K562 (cell line): ENCODE data around the gene NKIRAS1. TPM values are rescaled to one million over a fixed set of nuclear protein-coding genes. Genes with fewer than 3 reads are reported as not detected.

Experiments used
- ARID2 ChIP-seq: fragments of 450-650 bp; IDR thresholded peaks from 2 replicates; pipeline ENCODE4 v1.6.1; 2017; ENCODE audit warnings: antibody characterized with exemption, mild to moderate bottlenecking
- BCL6 ChIP-seq: fragments of 250-450 bp; sonication (Bioruptor Pico); IDR thresholded peaks from 2 replicates; pipeline ENCODE4 v1.4.0; 2020
- ESRRA ChIP-seq: fragments of 450-650 bp; IDR thresholded peaks from 2 replicates; pipeline ENCODE4 v1.6.1; 2014; ENCODE audit warnings: low read depth, mild to moderate bottlenecking, moderate library complexity, borderline replicate concordance
- ETV5 ChIP-seq: sonication (generic); formaldehyde crosslinking; IDR thresholded peaks from 2 replicates; pipeline ENCODE4 v1.4.0; 2020; ENCODE audit warnings: low read depth, mild to moderate bottlenecking, missing genetic modification reagents
- NELFE ChIP-seq: IDR thresholded peaks from 2 replicates; pipeline ENCODE4 v1.6.1; 2011; ENCODE audit warnings: mild to moderate bottlenecking; ENCODE audit not compliant: insufficient read depth, insufficient read length
- RBBP5 ChIP-seq: fragments of 200-600 bp; sonication (generic); IDR thresholded peaks from 2 replicates; pipeline ENCODE4 v1.6.1; 2012; ENCODE audit warnings: borderline replicate concordance, mild to moderate bottlenecking, low read length, control low read depth, inconsistent platforms; ENCODE audit not compliant: insufficient read depth, poor library complexity, severe bottlenecking
- TGIF2 ChIP-seq: sonication (generic); formaldehyde crosslinking; IDR thresholded peaks from 2 replicates; pipeline ENCODE4 v1.8.1; 2022; ENCODE audit warnings: mild to moderate bottlenecking, missing genetic modification reagents, moderate library complexity
- ZBTB40 ChIP-seq, 2 experiments: fragments of 450-650 bp in 1 of 2; sonication (generic) in 1 of 2; formaldehyde crosslinking in 1 of 2; IDR thresholded peaks; 2 replicates each; pipeline versions ENCODE4 v1.7.1 to v1.9.0; 2016 to 2022; ENCODE audit warnings: inconsistent platforms in 1 of 2, mild to moderate bottlenecking in 1 of 2, missing genetic modification reagents in 1 of 2
- ZNF407 ChIP-seq: fragments of 450-650 bp; IDR thresholded peaks from 2 replicates; pipeline ENCODE4 v1.6.1; 2016; ENCODE audit warnings: low read depth
- polyA plus RNA-seq, 8 experiments: library from polyadenylated mRNA; depleted of rRNA in 4 of 8; stranded (reverse) in 5 of 8; unstranded in 3 of 8; fragments of >200 nt; fragmentation: Nextera tagmentation in 2 of 8; fragmentation: Illumina TruSeq in 1 of 8; extraction: Ambion mirVana in 2 of 8; extraction: Trizol in 1 of 8; gene quantifications; 2 replicates each; pipeline versions ENCODE4 v1.2.1 to v1.2.3, GENCODE V29; 2011 to 2014; ENCODE audit warnings: inconsistent platforms in 1 of 8, missing spikeins in 1 of 8
- total RNA-seq, 7 experiments: library from RNA; depleted of rRNA in 6 of 7; stranded (reverse); fragments of >200 nt in 6 of 7; fragmentation: Illumina TruSeq in 2 of 7; extraction: Trizol in 2 of 7; gene quantifications; 2 replicates each; pipeline versions ENCODE4 v1.2.1 to v1.2.3, GENCODE V29; 2011 to 2021; ENCODE audit warnings: low replicate concordance in 1 of 7

Gene NKIRAS1
- total and polyA plus RNA-seq, 9 of the 15 experiments (the other 6 are each of a cell fraction or from before 2014, with no cell fraction given): 5.1 to 10.3 (median 6.3) TPM

- TF ChIP-seq ZBTB40 (IDR thresholded peaks at IDR 0.05) (peak; percentile 63), ZBTB40 (CRISPR knock-in tag; IDR thresholded peaks at IDR 0.05) (no peak), ZNF407 (no peak), ESRRA (peak; percentile 10; the same call in 1 of the 2 replicates), TGIF2 (no peak), ARID2 (0 out of 2 replicates have a peak, but pooled peaks have one; percentile 55), RBBP5 (peak; percentile 50), NELFE (no peak), ETV5 (0 out of 2 replicates have a peak, but pooled peaks have one; percentile 9), BCL6 (CRISPR knock-in tag) (no peak)
These were observed 28.3 kb upstream of the NKIRAS1 start, which contains the start of gene NR1D2 (continued) for GRCh38 chr3:23944861-23945662.
